ENCODE data around the gene NUP43.

DNA sequence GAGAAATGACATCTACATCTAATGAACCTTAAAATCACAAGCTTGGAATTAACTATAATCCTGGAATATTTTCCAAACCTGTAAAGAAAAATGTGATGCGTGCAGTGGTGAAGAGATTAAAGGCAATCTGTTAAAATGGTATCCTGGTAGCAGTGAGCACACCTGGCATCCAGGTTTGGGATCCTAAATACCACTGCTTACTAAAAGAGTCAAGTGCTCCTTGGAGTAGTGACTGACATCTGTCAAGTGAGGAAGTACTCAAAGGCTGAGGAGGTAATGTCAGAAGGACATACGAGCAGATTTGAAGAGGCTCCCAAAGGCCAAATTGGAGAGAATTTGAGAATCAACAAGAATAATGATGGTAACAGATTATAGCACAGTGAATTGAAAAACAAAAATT is 36.0 kb upstream of the NUP43 start:
- no peak for TF ChIP-seq POLR2A (IDR thresholded peaks at IDR 0.05)
- TF ChIP-seq, protein P1, sequence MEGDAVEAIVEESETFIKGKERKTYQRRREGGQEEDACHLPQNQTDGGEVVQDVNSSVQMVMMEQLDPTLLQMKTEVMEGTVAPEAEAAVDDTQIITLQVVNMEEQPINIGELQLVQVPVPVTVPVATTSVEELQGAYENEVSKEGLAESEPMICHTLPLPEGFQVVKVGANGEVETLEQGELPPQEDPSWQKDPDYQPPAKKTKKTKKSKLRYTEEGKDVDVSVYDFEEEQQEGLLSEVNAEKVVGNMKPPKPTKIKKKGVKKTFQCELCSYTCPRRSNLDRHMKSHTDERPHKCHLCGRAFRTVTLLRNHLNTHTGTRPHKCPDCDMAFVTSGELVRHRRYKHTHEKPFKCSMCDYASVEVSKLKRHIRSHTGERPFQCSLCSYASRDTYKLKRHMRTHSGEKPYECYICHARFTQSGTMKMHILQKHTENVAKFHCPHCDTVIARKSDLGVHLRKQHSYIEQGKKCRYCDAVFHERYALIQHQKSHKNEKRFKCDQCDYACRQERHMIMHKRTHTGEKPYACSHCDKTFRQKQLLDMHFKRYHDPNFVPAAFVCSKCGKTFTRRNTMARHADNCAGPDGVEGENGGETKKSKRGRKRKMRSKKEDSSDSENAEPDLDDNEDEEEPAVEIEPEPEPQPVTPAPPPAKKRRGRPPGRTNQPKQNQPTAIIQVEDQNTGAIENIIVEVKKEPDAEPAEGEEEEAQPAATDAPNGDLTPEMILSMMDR (IDR thresholded peaks at IDR 0.05) = no peak
